K562 (cell line): ENCODE results near the gene MGA. TPM values are rescaled to one million over a fixed set of nuclear protein-coding genes. Genes with fewer than 3 reads are reported as not detected.
A peak's percentile ranks its signal among the peaks of the same experiment; 100 is the strongest.

ENCODE experiments used
- ATAC-seq: fragments of 200-7000 bp; cut with Tn5 transposase; 3 replicates; pipeline ENCODE4 v1.9.1; 2020; ENCODE audit warnings: moderate library complexity
- BruUV-seq: library from RNA; stranded (reverse); fragments of 400-500 nt; replicated peaks from 2 replicates; lab custom pipeline; 2021; lab: Mats Ljungman, UMichigan
- CTCF ChIA-PET: fragments of 300-600 bp; formaldehyde crosslinking; extraction: SDS; loops from one replicate; lab custom pipeline; 2021; ENCODE audit warnings: low intra/inter-chr PET ratio; lab: Yijun Ruan, JAX
- POLR2A ChIA-PET: fragments of 300-600, 350-650 bp; sonication (Branson Sonifier 250); formaldehyde crosslinking; extraction: SDS; loops from one replicate; lab custom pipeline; 2021; ENCODE audit warnings: antibody characterized with exemption, inconsistent platforms; lab: Yijun Ruan, JAX
- DNase-seq, 4 experiments: peaks; one replicate each; pipeline versions ENCODE4 v3.0.0 to v3.0.0-alpha.2; 2011 to 2018; ENCODE audit warnings: low spot score in 3 of 4, mixed read lengths in 3 of 4; ENCODE audit errors: extremely low read depth in 1 of 4
- FAIRE-seq: peaks from 2 replicates; lab custom pipeline; 2011; peaks lifted over from hg19 to GRCh38; lab: Jason Lieb, UNC
- H2AFZ ChIP-seq: 2 replicates; pipeline ENCODE4 v1.6.0; 2011; ENCODE audit warnings: low read depth, low read length, control low read depth, inconsistent platforms
- H3K27ac ChIP-seq: fragments of 200-600 bp; 3 replicates; pipeline ENCODE4 v1.8.0; 2011; ENCODE audit warnings: low read depth, mild to moderate bottlenecking, control low read depth, inconsistent platforms, low read length, moderate library complexity, mixed read lengths; ENCODE audit errors: extremely low read depth
- H3K27me3 ChIP-seq, 2 experiments: fragments of 300-600 bp in 1 of 2; 2 replicates in 1 of 2; 3 replicates in 1 of 2; pipeline versions ENCODE4 v1.6.0 to v1.8.0; 2011; ENCODE audit warnings: inconsistent platforms in 2 of 2, low read length in 2 of 2, mild to moderate bottlenecking in 1 of 2, mixed read lengths in 1 of 2, moderate library complexity in 1 of 2; ENCODE audit not compliant: control insufficient read depth in 2 of 2, insufficient read depth in 2 of 2
- H3K36me3 ChIP-seq: fragments of 300-600 bp; 3 replicates; pipeline ENCODE4 v1.8.0; 2011; ENCODE audit warnings: mild to moderate bottlenecking, low read length, inconsistent platforms; ENCODE audit not compliant: control insufficient read depth, insufficient read depth
- H3K4me1 ChIP-seq, 2 experiments: fragments of 200-600 bp in 1 of 2; replicated peaks in 1 of 2; 2 replicates in 1 of 2; 3 replicates in 1 of 2; pipeline versions ENCODE4 v1.5.1 to v1.8.0; 2011; ENCODE audit warnings: inconsistent platforms in 2 of 2, low read length in 2 of 2, mild to moderate bottlenecking in 1 of 2, mixed read lengths in 1 of 2, moderate library complexity in 1 of 2; ENCODE audit not compliant: control insufficient read depth in 2 of 2, insufficient read depth in 2 of 2
- H3K4me2 ChIP-seq: 2 replicates; pipeline ENCODE4 v1.6.1; 2011; ENCODE audit warnings: low read length, control low read depth, inconsistent platforms, mixed read lengths; ENCODE audit not compliant: insufficient read depth
- H3K4me3 ChIP-seq: fragments of 200-600 bp; sonication (generic), shearing (Covaris generic); 2 replicates; pipeline ENCODE4 v1.5.1; 2016; ENCODE audit warnings: control low read depth, inconsistent platforms
- H3K79me2 ChIP-seq: fragments of 200-600 bp; 3 replicates; pipeline ENCODE4 v1.8.0; 2011; ENCODE audit warnings: low read length, inconsistent platforms; ENCODE audit not compliant: control insufficient read depth, insufficient read depth
- H3K9ac ChIP-seq, 2 experiments: 2 replicates each; pipeline versions ENCODE4 v1.6.0 to v1.6.1; 2011; ENCODE audit warnings: low read depth in 2 of 2, low read length in 2 of 2, control low read depth in 1 of 2, inconsistent platforms in 1 of 2, mild to moderate bottlenecking in 1 of 2, mixed read lengths in 1 of 2; ENCODE audit not compliant: insufficient read depth in 1 of 2
- H3K9me1 ChIP-seq: one replicate; pipeline ENCODE4 v1.6.0; 2011; ENCODE audit warnings: inconsistent platforms, mild to moderate bottlenecking, low read length, moderate library complexity; ENCODE audit not compliant: control insufficient read depth, insufficient read depth
- H3K9me3 ChIP-seq: replicated peaks from 2 replicates; pipeline ENCODE4 v1.5.1; 2011; ENCODE audit warnings: low read depth, low read length, inconsistent platforms; ENCODE audit not compliant: control insufficient read depth, insufficient read depth
- H4K20me1 ChIP-seq: replicated peaks from 2 replicates; pipeline ENCODE4 v1.6.1; 2011; ENCODE audit warnings: low read length, inconsistent platforms, mixed read lengths; ENCODE audit not compliant: control insufficient read depth, insufficient read depth
- ATF4 ChIP-seq: fragments of 450-650 bp; formaldehyde crosslinking; IDR thresholded peaks from 2 replicates; pipeline ENCODE4 v1.4.0; 2022; ENCODE audit warnings: mild to moderate bottlenecking, moderate library complexity
- DACH1 ChIP-seq: fragments of 450-650 bp; IDR thresholded peaks from 2 replicates; pipeline ENCODE4 v1.6.1; 2018; ENCODE audit not compliant: partially characterized antibody
- ETV1 ChIP-seq: fragments of 450-650 bp; conservative IDR thresholded peaks from 2 replicates; pipeline ENCODE4 v1.6.1; 2016; ENCODE audit warnings: missing genetic modification characterization, control low read depth, low read depth, missing compliant biosample characterization
- GATAD2B ChIP-seq: fragments of 450-650 bp; IDR thresholded peaks from 2 replicates; pipeline ENCODE4 v1.6.1; 2017; ENCODE audit warnings: mild to moderate bottlenecking, borderline replicate concordance
- IRF9 ChIP-seq: fragments of 450-650 bp; IDR thresholded peaks from 2 replicates; pipeline ENCODE4 v1.6.1; 2016; ENCODE audit warnings: missing biosample characterization, missing genetic modification characterization
- KDM2B ChIP-seq: fragments of 250-450 bp; sonication (Bioruptor Pico); IDR thresholded peaks from 2 replicates; pipeline ENCODE4 v1.8.0; 2021; ENCODE audit warnings: mild to moderate bottlenecking, moderate library complexity
- PHF8 ChIP-seq: fragments of 200-600 bp; sonication (generic); IDR thresholded peaks from 2 replicates; pipeline ENCODE4 v1.6.1; 2012; ENCODE audit warnings: mixed run types, mild to moderate bottlenecking, inconsistent platforms, low read length, moderate library complexity, borderline replicate concordance
- PHTF2 ChIP-seq: fragments of 250-450 bp; sonication (Bioruptor Pico); IDR thresholded peaks from 2 replicates; pipeline ENCODE4 v1.5.0; 2021; ENCODE audit warnings: mild to moderate bottlenecking
- POLR2A ChIP-seq: fragments of 450-650 bp; conservative IDR thresholded peaks from 2 replicates; pipeline ENCODE4 v1.6.1; 2016
- PYGO2 ChIP-seq: fragments of 450-650 bp; IDR thresholded peaks from 2 replicates; pipeline ENCODE4 v1.6.1; 2016; ENCODE audit warnings: mild to moderate bottlenecking, missing genetic modification characterization, moderate library complexity, missing compliant biosample characterization
- ZBTB7A ChIP-seq: IDR thresholded peaks from 2 replicates; pipeline ENCODE4 v1.6.1; 2011; ENCODE audit warnings: low read depth, mild to moderate bottlenecking, low read length, moderate library complexity, borderline replicate concordance; ENCODE audit not compliant: control insufficient read depth
- ZKSCAN1 ChIP-seq: fragments of 150-350 bp; IDR thresholded peaks from 2 replicates; pipeline ENCODE4 v1.6.1; 2016; ENCODE audit warnings: low read depth, low read length
- ZNF655 ChIP-seq: fragments of 250-450 bp; sonication (Bioruptor Pico); IDR thresholded peaks from 2 replicates; pipeline ENCODE4 v1.5.0; 2021
- ZNF75A ChIP-seq: fragments of 450-650 bp; formaldehyde crosslinking; IDR thresholded peaks from 2 replicates; pipeline ENCODE4 v1.4.0; 2020; ENCODE audit warnings: mild to moderate bottlenecking
- ZNF764 ChIP-seq: fragments of 250-450 bp; sonication (Bioruptor Pico); IDR thresholded peaks from 2 replicates; pipeline ENCODE4 v1.4.0; 2020; ENCODE audit warnings: low read depth, mild to moderate bottlenecking, moderate library complexity
- ZNF766 ChIP-seq: fragments of 200-800 bp; sonication (Bioruptor generic); conservative IDR thresholded peaks from 2 replicates; pipeline ENCODE4 v1.6.1; 2016; ENCODE audit warnings: missing genetic modification characterization, missing compliant biosample characterization
- ZZZ3 ChIP-seq: fragments of 450-650 bp; IDR thresholded peaks from 2 replicates; pipeline ENCODE4 v1.6.1; 2016; ENCODE audit warnings: antibody characterized with exemption, mild to moderate bottlenecking, moderate library complexity
- WGBS: fragments of 100-300 bp; shearing (Covaris generic); methylation state at CpG from one replicate; pipeline ENCODE4 v1.1.6; 2016; ENCODE audit warnings: low coverage, mixed read lengths; ENCODE audit not compliant: insufficient coverage; ENCODE audit errors: missing lambda C conversion rate; 5-methylcytosine and 5-hydroxymethylcytosine counted together
- in situ Hi-C: fragments of 300-500 bp; cut with MboI; formaldehyde crosslinking; loops from 4 replicates; pipeline ENCODE4 v1.15.0; 2018; ENCODE audit warnings: inconsistent platforms, mixed read lengths
- intact Hi-C: fragments of 100-400 bp; cut with micrococcal nuclease; formaldehyde crosslinking; loops from 2 replicates; pipeline ENCODE4 v1.14.2; 2022
- polyA plus RNA-seq, 8 experiments: library from polyadenylated mRNA; depleted of rRNA in 4 of 8; stranded (reverse) in 5 of 8; unstranded in 3 of 8; fragments of >200 nt; fragmentation: Nextera tagmentation in 2 of 8; fragmentation: Illumina TruSeq in 1 of 8; extraction: Ambion mirVana in 2 of 8; extraction: Trizol in 1 of 8; gene quantifications; 2 replicates each; pipeline versions ENCODE4 v1.2.1 to v1.2.3, GENCODE V29; 2011 to 2014; ENCODE audit warnings: inconsistent platforms in 1 of 8, missing spikeins in 1 of 8
- total RNA-seq, 7 experiments: library from RNA; depleted of rRNA in 6 of 7; stranded (reverse); fragments of >200 nt in 6 of 7; fragmentation: Illumina TruSeq in 2 of 7; extraction: Trizol in 2 of 7; gene quantifications; 2 replicates each; pipeline versions ENCODE4 v1.2.1 to v1.2.3, GENCODE V29; 2011 to 2021; ENCODE audit warnings: low replicate concordance in 1 of 7
- TF ChIP-seq, protein P1 (sequence below), 2 experiments: fragments of 450-650 bp in 1 of 2; sonication (generic) in 1 of 2; formaldehyde crosslinking in 1 of 2; IDR thresholded peaks in 1 of 2; conservative IDR thresholded peaks in 1 of 2; 2 replicates each; pipeline versions ENCODE4 v1.6.1 to v1.8.1; 2016 to 2023; ENCODE audit warnings: mild to moderate bottlenecking in 2 of 2, moderate library complexity in 2 of 2, inconsistent platforms in 1 of 2, missing genetic modification reagents in 1 of 2
- TF ChIP-seq, protein P2 (sequence below): fragments of 250-450 bp; sonication (Bioruptor Pico); IDR thresholded peaks from 2 replicates; pipeline ENCODE4 v1.8.0; 2021; ENCODE audit warnings: borderline replicate concordance, mild to moderate bottlenecking, moderate library complexity; ENCODE audit not compliant: poor library complexity, severe bottlenecking

Gene MGA
- total and polyA plus RNA-seq, 9 of the 15 experiments (the other 6 are each of a cell fraction or from before 2014, with no cell fraction given): 4.7 to 56.1 (median 21.1) TPM

- intact Hi-C loops: no loop called here
- ChIA-PET CTCF (no interaction called here), POLR2A (interaction anchor here (0.5 kb wide), 1 partner anchor 71 kb away, joined by 4 read pairs; no protein-coding TSS in a partner anchor)
- no peak overlapping the region for H3K4me3 ChIP-seq
- 20% methylated on average over 2 of the region's 2 CpGs for WGBS
- ATAC-seq: no peak
- peak in 1 of 4 experiments; percentile 20 for DNase-seq
- no peaks in the 10 kb centered on the region for H3K9me1 ChIP-seq
- H3K4me1 ChIP-seq: peaks cover 15 to 26% of the 10 kb centered on the region in 2 experiments
- H3K4me2 ChIP-seq: no peak overlapping the region
- 0 out of 3 replicates have a peak overlapping the region, but pooled peaks have one; percentile 1 for H3K27ac ChIP-seq
- no TSS peak for BruUV-seq
- H3K9ac ChIP-seq: no peak overlapping the region; a peak in 1 of 4 replicates
- H2AFZ ChIP-seq: peak overlapping the region; percentile 96
- H3K9me3 ChIP-seq: no peaks in the 10 kb centered on the region; the same call in 1 of the 2 replicates
- no peaks in the 10 kb centered on the region; the same call in none of the 2 replicates for H4K20me1 ChIP-seq
- peaks cover 36% of the 10 kb centered on the region for H3K79me2 ChIP-seq
- H3K36me3 ChIP-seq: no peaks in the 10 kb centered on the region
- no peak for FAIRE-seq
- in situ Hi-C loops: no loop called here
- H3K27me3 ChIP-seq: no peaks in the 10 kb centered on the region
- TF ChIP-seq ATF4 (no peak), GATAD2B (no peak), ZNF766 (0 out of 2 replicates have a peak, but pooled peaks have one; percentile 0), ZNF764 (CRISPR knock-in tag) (no peak), ZKSCAN1 (peak; percentile 96), ETV1 (no peak), ZBTB7A (no peak), ZNF655 (no peak), PHTF2 (no peak), ZZZ3 (no peak), IRF9 (tag) (peak; percentile 43; the same call in 1 of the 2 replicates), DACH1 (peak; percentile 47), PHF8 (no peak), POLR2A (no peak), PYGO2 (tag) (no peak), KDM2B (no peak), ZNF75A (CRISPR knock-in tag) (no peak)
- TF ChIP-seq, protein P1, sequence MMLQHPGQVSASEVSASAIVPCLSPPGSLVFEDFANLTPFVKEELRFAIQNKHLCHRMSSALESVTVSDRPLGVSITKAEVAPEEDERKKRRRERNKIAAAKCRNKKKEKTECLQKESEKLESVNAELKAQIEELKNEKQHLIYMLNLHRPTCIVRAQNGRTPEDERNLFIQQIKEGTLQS (IDR thresholded peaks at IDR 0.05): no peak
- TF ChIP-seq, protein P1 (CRISPR knock-in tag; conservative IDR thresholded peaks at IDR 0.05): 0 out of 2 replicates have a peak, but pooled peaks have one; percentile 42
- TF ChIP-seq, protein P2, sequence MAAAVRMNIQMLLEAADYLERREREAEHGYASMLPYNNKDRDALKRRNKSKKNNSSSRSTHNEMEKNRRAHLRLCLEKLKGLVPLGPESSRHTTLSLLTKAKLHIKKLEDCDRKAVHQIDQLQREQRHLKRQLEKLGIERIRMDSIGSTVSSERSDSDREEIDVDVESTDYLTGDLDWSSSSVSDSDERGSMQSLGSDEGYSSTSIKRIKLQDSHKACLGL (CRISPR knock-in tag): no peak
Measured at GRCh38 chr15:41659190-41659589, 1.0 kb upstream of the MGA start.
